Caki2 (cell line): ENCODE data around the gene ZBTB20. TPM values are rescaled to one million over a fixed set of nuclear protein-coding genes. Genes with fewer than 3 reads are reported as not detected.

ENCODE experiments used
- DNase-seq: peaks from one replicate; pipeline ENCODE4 v3.0.0-alpha.2; 2015; ENCODE audit warnings: low read depth
- in situ Hi-C: cut with HindIII; loops from 2 replicates; pipeline ENCODE4 v1.10.0; 2016; ENCODE audit warnings: low sequenced_read_pairs, low pct_unique_long_range_greater_than_20kb, mixed read lengths
- total RNA-seq: library from RNA; depleted of rRNA; stranded (reverse); fragments of >200 nt; shearing (Covaris generic); gene quantifications from 2 replicates; pipeline ENCODE4 v1.2.3, GENCODE V29; 2014; ENCODE audit warnings: low replicate concordance

The ZBTB20 gene
- total RNA-seq, 1 experiment from 2014 or later = 10.0 TPM

- in situ Hi-C loops = no loop called here
- DNase-seq = no peak
Measured at GRCh38 chr3:114452256-114452655, 694.8 kb downstream of the ZBTB20 start.

- in situ Hi-C loops = no loop called here
- DNase-seq = no peak
Measured at GRCh38 chr3:114451561-114452018, 695.5 kb downstream of the ZBTB20 start.

GRCh38 chr3:114451051-114451451, 696.0 kb downstream of the ZBTB20 start:
- in situ Hi-C loops = no loop called here
- DNase-seq = no peak

GRCh38 chr3:114450008-114450596, 697.0 kb downstream of the ZBTB20 start:
- DNase-seq = no peak
- in situ Hi-C loops = no loop called here

- in situ Hi-C loops = no loop called here
- no peak for DNase-seq
Measured at GRCh38 chr3:114449271-114450007, 697.6 kb downstream of the ZBTB20 start.

- in situ Hi-C loops = no loop called here
- no peak for DNase-seq
Measured at GRCh38 chr3:114447950-114448479, 699.1 kb downstream of the ZBTB20 start.

GRCh38 chr3:114447545-114447944, 699.5 kb downstream of the ZBTB20 start:
- in situ Hi-C loops = no loop called here
- no peak for DNase-seq

- DNase-seq = no peak
Measured at GRCh38 chr3:114446600-114446999, 700.5 kb downstream of the ZBTB20 start.

GRCh38 chr3:114445233-114445632, 701.9 kb downstream of the ZBTB20 start:
- in situ Hi-C loops = no loop called here
- no peak for DNase-seq

More at GRCh38 chr3:114446600-114446999, 700.5 kb downstream of the ZBTB20 start:
- in situ Hi-C loops = no loop called here

- in situ Hi-C loops = no loop called here
- DNase-seq = no peak
Measured at GRCh38 chr3:114444216-114444615, 702.9 kb downstream of the ZBTB20 start.

GRCh38 chr3:114442246-114442645, 704.8 kb downstream of the ZBTB20 start:
- in situ Hi-C loops = no loop called here
- DNase-seq = no peak

- in situ Hi-C loops = no loop called here
- DNase-seq = no peak
Measured at GRCh38 chr3:114441386-114441785, 705.7 kb downstream of the ZBTB20 start.

GRCh38 chr3:114440700-114441099, 706.4 kb downstream of the ZBTB20 start:
- in situ Hi-C loops = no loop called here
- no peak for DNase-seq

GRCh38 chr3:114439284-114439683, 707.8 kb downstream of the ZBTB20 start:
- in situ Hi-C loops = no loop called here
- no peak for DNase-seq

- DNase-seq = no peak
- in situ Hi-C loops = no loop called here
Measured at GRCh38 chr3:114437897-114438296, 709.2 kb downstream of the ZBTB20 start.

GRCh38 chr3:114436182-114436581, 710.9 kb downstream of the ZBTB20 start:
- in situ Hi-C loops = no loop called here
- no peak for DNase-seq

GRCh38 chr3:114435386-114436115, 711.5 kb downstream of the ZBTB20 start:
- in situ Hi-C loops = no loop called here
- no peak for DNase-seq

- no peak for DNase-seq
- in situ Hi-C loops = no loop called here
Measured at GRCh38 chr3:114432310-114432709, 714.8 kb downstream of the ZBTB20 start.

- in situ Hi-C loops = no loop called here
- DNase-seq = no peak
Measured at GRCh38 chr3:114428044-114428595, 719.0 kb downstream of the ZBTB20 start.
